Lower leg skin (tissue), 4 donors: ENCODE data around the gene CMIP. TPM values are rescaled to one million over a fixed set of nuclear protein-coding genes. Genes with fewer than 3 reads are reported as not detected.

Experiments used
- DNase-seq, 2 donors: peaks; one replicate each; pipeline ENCODE4 v3.0.0-alpha.2; 2019; ENCODE audit warnings: low spot score in 2 of 2
- H3K4me3 ChIP-seq: fragments of 200-600 bp; sonication (generic); 2 replicates; pipeline ENCODE4 v1.5.1; 2017; ENCODE audit warnings: mild to moderate bottlenecking, low read depth; ENCODE audit not compliant: poor library complexity, severe bottlenecking
- POLR2A ChIP-seq, 2 donors: fragments of 450-650 bp; IDR thresholded peaks; one replicate each; pipeline ENCODE4 v1.6.1; 2016 to 2017; ENCODE audit warnings: antibody characterized with exemption in 2 of 2, mild to moderate bottlenecking in 1 of 2, moderate library complexity in 1 of 2
- WGBS, 2 donors: methylation state at CpG; one replicate each; pipeline ENCODE4 v1.1.5; 2018; 5-methylcytosine and 5-hydroxymethylcytosine counted together
- intact Hi-C: fragments of 100-400 bp; cut with DNase I; formaldehyde crosslinking; loops from one replicate; pipeline ENCODE4 v1.15.0; 2023; ENCODE audit warnings: low total_unique reads
- total RNA-seq, 4 donors: library from RNA; depleted of rRNA; stranded (reverse); fragments of >200 nt; gene quantifications; one replicate each; pipeline ENCODE4 v1.1.0, GENCODE V29; 2016
- TF ChIP-seq, protein P1 (sequence below), 3 donors: fragments of 450-650 bp; IDR thresholded peaks; one replicate each; pipeline ENCODE4 v1.5.1; 2016; ENCODE audit warnings: antibody characterized with exemption in 3 of 3, mild to moderate bottlenecking in 3 of 3, moderate library complexity in 2 of 3

Gene CMIP
- total RNA-seq, 4 donors from 2014 or later: 53.7 to 115 (median 77.4) TPM

DNA sequence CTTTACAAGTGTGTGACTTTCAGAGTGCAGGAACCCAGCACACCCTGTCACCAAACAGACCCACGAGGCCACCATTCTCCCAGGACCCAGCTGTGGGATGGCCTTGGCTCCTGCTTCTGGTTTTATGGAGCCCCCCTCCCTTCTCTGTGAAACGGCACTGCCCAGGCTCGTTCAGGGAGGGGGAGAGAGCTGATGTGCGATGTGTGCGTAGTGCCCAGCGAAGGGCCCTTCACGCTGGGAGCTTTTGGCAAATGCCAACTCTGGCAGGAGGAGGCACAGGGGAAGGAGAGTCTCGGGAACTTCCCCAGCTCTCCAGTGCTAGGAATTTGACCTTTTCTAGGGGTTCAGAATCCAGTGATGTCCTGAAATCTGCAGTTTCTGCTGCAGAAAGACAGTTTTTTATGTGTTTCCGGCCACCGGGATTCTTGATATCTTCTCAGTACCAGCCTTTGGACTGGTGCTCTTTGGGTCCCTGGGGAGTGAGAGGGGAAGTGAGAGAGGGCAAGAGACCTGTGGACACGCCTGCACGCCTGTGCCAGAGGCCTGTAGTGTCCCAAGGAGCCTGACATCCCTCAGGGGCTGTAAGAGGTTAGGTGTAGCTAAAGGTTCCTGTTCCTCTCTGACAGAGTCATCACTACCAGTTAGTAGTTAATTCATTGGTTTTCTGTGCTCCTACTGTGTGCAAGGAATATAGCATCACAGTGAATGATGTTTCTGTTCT, 45.1 kb downstream of the CMIP start:
- H3K4me3 ChIP-seq: no peak overlapping the region
- TF ChIP-seq POLR2A (IDR thresholded peaks at IDR 0.05): no peak
- TF ChIP-seq, protein P1, sequence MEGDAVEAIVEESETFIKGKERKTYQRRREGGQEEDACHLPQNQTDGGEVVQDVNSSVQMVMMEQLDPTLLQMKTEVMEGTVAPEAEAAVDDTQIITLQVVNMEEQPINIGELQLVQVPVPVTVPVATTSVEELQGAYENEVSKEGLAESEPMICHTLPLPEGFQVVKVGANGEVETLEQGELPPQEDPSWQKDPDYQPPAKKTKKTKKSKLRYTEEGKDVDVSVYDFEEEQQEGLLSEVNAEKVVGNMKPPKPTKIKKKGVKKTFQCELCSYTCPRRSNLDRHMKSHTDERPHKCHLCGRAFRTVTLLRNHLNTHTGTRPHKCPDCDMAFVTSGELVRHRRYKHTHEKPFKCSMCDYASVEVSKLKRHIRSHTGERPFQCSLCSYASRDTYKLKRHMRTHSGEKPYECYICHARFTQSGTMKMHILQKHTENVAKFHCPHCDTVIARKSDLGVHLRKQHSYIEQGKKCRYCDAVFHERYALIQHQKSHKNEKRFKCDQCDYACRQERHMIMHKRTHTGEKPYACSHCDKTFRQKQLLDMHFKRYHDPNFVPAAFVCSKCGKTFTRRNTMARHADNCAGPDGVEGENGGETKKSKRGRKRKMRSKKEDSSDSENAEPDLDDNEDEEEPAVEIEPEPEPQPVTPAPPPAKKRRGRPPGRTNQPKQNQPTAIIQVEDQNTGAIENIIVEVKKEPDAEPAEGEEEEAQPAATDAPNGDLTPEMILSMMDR (IDR thresholded peaks at IDR 0.05): no peak
- 70 to 80% methylated on average over 12 of the region's 12 CpGs for WGBS, 2 donors
- intact Hi-C loops: no loop called here
- DNase-seq: no peak

DNA sequence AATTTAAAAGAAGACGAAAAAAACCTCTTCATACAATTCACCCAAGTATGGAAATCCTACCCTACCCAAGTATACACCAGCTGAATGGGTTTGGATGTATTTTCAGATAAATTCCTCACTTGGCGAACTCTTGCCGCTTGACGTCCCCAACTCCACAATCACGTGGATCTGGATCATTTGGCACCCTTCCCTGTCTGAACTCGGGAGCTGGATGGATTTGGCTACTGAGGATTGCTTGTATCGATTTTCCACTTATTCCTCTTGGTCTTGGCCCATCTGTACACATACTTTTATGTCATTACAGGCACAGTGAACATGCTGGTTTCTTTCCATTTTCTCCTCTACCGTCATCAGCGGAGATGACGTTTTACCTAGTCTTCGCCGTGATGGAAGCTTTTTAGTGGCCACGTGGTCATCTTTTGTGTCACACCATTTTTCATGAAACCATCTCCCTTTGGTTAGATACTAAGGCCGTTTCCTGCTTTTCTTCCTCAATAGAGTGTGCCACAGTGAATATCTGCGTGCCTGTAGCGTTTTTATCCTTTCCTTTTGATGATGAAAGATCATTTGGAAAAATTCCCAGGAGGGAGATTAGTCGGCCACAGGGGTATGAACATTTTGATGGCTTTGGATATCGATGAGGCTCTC, 47.1 kb downstream of the CMIP start:
- no peak overlapping the region for H3K4me3 ChIP-seq
- TF ChIP-seq, protein P1 (IDR thresholded peaks at IDR 0.05): no peak
- TF ChIP-seq POLR2A (IDR thresholded peaks at IDR 0.05): no peak
- 54 to 63% methylated on average over 18 of the region's 18 CpGs for WGBS, 2 donors
- intact Hi-C loops: no loop called here
- DNase-seq: no peak

DNA sequence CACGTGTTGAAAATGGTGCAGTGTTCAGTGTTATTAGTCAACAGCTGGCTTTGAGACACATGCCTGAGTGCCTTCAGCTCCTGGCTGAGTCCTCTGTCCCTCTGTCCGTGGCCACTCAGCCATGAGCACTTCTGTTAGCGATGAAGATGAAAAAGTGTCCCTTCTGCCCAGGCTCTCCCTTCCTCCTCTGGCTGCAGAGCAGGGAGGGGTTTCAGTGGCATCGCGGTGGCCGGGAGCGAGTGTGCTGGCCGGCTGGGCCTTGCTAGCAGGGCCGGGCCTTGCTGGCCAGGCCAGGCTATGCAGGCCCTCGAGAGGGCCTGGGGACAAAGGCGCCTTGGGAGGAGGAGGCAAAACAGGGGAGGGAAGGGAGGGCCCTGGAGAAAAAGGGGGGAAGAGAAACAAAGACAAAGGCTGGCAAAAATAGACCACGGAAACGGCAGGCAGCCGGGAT, 47.7 kb downstream of the CMIP start:
- no peak for TF ChIP-seq POLR2A (IDR thresholded peaks at IDR 0.05)
- TF ChIP-seq, protein P1 (IDR thresholded peaks at IDR 0.05): no peak
- intact Hi-C loops: no loop called here
- WGBS, 2 donors: 54 to 56% methylated on average over 14 of the region's 14 CpGs
- H3K4me3 ChIP-seq: no peak overlapping the region
- DNase-seq: no peak

DNA sequence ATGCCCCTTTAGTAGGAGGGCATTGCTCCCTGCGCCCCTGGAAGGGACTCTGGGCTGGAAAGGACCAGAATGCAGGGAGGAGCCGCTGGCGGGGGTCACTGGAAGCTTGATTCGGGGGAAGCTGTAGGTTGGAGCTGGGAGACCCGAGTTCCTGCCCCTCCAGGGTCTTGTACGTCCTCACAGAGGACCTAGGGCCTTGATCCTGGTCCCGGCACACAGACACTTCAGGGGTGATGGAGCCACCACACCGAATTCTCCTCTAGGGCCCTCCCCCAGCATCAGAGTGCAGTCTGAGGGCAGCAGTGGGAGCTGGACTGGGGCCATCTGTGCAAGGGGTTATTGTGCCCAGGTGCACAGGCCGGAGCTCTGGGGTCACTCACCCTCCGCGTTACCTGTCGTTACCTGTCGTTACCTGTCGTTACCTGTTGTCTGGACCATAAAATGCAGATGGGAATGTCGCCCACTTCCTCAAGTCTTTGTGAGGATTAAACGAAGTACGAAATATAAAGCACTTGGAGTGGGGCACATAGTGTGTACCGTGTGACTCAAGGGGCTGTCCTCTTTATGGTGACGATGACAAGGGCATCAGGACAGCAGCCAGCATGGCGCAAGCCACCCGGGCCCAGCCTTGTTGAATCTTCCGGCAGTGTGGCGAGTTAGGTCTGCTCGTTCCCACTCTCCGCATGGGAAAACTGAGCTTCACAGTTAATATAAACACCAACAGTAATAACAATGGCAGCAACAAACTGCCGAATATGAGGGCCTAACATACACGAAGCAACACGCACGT, 48.6 kb downstream of the CMIP start:
- 75 to 77% methylated on average over 29 of the region's 29 CpGs for WGBS, 2 donors

DNA sequence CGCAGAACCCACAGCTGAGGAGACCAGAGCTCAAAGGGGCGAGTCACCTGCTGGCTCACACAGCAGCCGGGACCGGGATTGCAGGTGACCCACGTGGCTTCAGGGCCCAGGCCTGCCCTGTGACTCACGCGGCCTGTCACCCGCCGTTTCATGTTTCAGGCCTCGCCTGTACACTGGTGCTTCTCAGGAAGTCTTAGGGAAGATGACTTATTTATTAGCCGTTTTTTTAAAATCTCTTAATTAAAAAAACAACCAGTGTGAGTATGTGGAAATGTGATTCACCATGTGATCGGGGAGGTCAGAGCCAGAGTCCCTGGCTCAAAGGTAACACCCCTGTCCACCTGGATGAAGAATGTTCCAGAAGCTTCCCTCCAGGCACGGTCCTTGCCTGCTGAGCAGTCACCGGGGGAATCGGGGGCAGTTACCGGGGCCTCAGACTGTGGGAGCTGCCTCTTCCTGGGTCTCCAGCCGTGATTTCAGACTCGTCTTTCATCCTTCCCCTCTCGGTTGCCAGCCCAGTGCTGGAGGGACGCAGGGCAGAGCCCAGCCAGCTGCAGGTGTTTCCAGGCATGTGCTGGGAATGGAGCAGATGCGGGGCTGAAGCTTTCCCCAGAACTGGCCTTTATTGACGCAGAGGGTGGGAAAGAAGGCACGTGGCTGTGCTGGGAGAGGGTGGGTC, 49.3 kb downstream of the CMIP start:
- DNase-seq: peak in 1 of 2 donors; percentile 64
- intact Hi-C loops: no loop called here
- TF ChIP-seq POLR2A (IDR thresholded peaks at IDR 0.05): no peak
- TF ChIP-seq, protein P1 (IDR thresholded peaks at IDR 0.05): no peak
- H3K4me3 ChIP-seq: no peak overlapping the region
- 49 to 52% methylated on average over 22 to 23 of the region's 23 CpGs for WGBS, 2 donors

More for the DNA sequence above, 48.6 kb downstream of the CMIP start:
- TF ChIP-seq, protein P1 (IDR thresholded peaks at IDR 0.05): no peak
- TF ChIP-seq POLR2A (IDR thresholded peaks at IDR 0.05): no peak
- intact Hi-C loops: no loop called here
- DNase-seq: no peak
- H3K4me3 ChIP-seq: no peak overlapping the region
